ENCODE measurements around the gene SLC66A3.

Gene SLC66A3

DNA sequence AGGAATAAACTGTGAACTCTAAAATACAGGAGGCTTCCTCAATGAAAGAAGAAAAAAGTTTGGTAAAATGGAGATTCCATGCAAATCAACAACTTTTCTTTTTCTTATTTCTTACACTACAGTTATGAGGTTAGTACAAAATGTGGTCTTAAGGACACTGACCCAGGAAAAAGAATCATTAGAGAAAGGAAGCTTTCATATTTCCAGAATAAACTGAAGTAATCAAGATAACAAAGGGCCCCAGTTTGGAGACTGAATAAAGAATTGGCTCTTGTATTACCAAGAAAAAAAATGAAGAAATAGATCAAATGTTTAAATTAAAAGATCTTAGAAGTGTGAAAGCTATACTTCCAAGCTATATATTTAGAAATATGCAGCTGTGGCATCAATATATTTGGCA lies 72.3 kb downstream of the SLC66A3 start:
- no peak overlapping the region for H3K27ac ChIP-seq (ENCODE audit: low read depth, low read length)
- no peaks in the 10 kb centered on the region for H3K4me1 ChIP-seq (ENCODE audit: insufficient read depth, low read length)
- H3K9ac ChIP-seq (ENCODE audit: low read length): no peak overlapping the region
- H3K36me3 ChIP-seq (ENCODE audit: insufficient read depth, low read length): no peaks in the 10 kb centered on the region
- H3K9me3 ChIP-seq (ENCODE audit: low read length): no peaks in the 10 kb centered on the region
- H3K27me3 ChIP-seq (ENCODE audit: control insufficient read depth in 1 of 2, insufficient read depth in 2 of 2, low read length in 2 of 2): no peaks in the 10 kb centered on the region
- H3K4me3 ChIP-seq (ENCODE audit: low read depth in 1 of 2, low read length in 2 of 2): no peak overlapping the region

Data from muscle layer of colon (tissue), 2 donors.